GM12891 (cell line): ENCODE results near the gene MTA3.

Experiments used
- PAX5 ChIP-seq: IDR thresholded peaks from 2 replicates; pipeline ENCODE4 v1.6.1; 2011; ENCODE audit warnings: low read length, moderate library complexity, mild to moderate bottlenecking; ENCODE audit not compliant: insufficient read depth, severe bottlenecking
- POLR2A ChIP-seq: IDR thresholded peaks from 2 replicates; pipeline ENCODE4 v1.6.1; 2011; ENCODE audit warnings: low read depth, low read length, control low read depth
- POLR2AphosphoS5 ChIP-seq: IDR thresholded peaks from 2 replicates; pipeline ENCODE4 v1.6.1; 2011; ENCODE audit warnings: low read depth, low read length, control low read depth
- POU2F2 ChIP-seq: IDR thresholded peaks from 2 replicates; pipeline ENCODE4 v1.6.1; 2011; ENCODE audit warnings: low read depth, mild to moderate bottlenecking, control low read depth, low read length, moderate library complexity
- SPI1 ChIP-seq: IDR thresholded peaks from 2 replicates; pipeline ENCODE4 v1.6.1; 2011; ENCODE audit warnings: low read depth, low read length, control low read depth
- TAF1 ChIP-seq: IDR thresholded peaks from 2 replicates; pipeline ENCODE4 v1.6.1; 2011; ENCODE audit warnings: low read depth, low read length, control low read depth

- no peak for TF ChIP-seq POLR2AphosphoS5
- TF ChIP-seq SPI1, result no peak
- no peak for TF ChIP-seq POLR2A
- TF ChIP-seq TAF1, result no peak
- no peak for TF ChIP-seq POU2F2
- TF ChIP-seq PAX5, result no peak
Observed at GRCh38 chr2:42588121-42588520, 19.7 kb downstream of the MTA3 start.
